ENCODE data around the gene CA7. TPM values are rescaled to one million over a fixed set of nuclear protein-coding genes. Genes with fewer than 3 reads are reported as not detected.

CA7 gene
- not detected for total RNA-seq
- 10 to 100 TPM in 1 of 2 donors, not detected in 1; 12.8 TPM for polyA plus RNA-seq
- long read RNA-seq, donor 1, result 0 reads
- long read RNA-seq, donor 2, partial matches to known transcripts, result 0 of 1 reads
- long read RNA-seq, donor 2, other reads (novel, unspliced or antisense), result 1 of 1 reads

- Histone ChIP-seq H3K36me3 (ENCODE audit: control insufficient read depth in 1 of 2, insufficient read depth in 2 of 2, low read length in 1 of 2) (no peaks in the 10 kb centered on the region), H3K9me3 (ENCODE audit: control insufficient read depth, low read length) (no peaks in the 10 kb centered on the region), H3K4me1 (ENCODE audit: control insufficient read depth in 1 of 2, insufficient read depth in 2 of 2, low read length in 2 of 2) (no peaks in the 10 kb centered on the region), H3K27ac (ENCODE audit: low read depth in 1 of 2, low read length in 2 of 2) (no peak within 1 kb of the TSS), H3K27me3 (ENCODE audit: control insufficient read depth in 1 of 2, insufficient read depth in 2 of 2, low read length in 1 of 2) (no peaks in the 10 kb centered on the region), H3K4me3 (ENCODE audit: low read length in 2 of 2) (peak within 1 kb of the TSS; percentile 3 to 18)
- 1% methylated on average over 68 to 79 of the region's 79 CpGs for WGBS, 2 donors
- DNase-seq (no peak), ATAC-seq (ENCODE audit: low FRiP score) (no peak)
- intact Hi-C loops (cut with DNase I), result no loop called here
Measured at GRCh38 chr16:66844342-66845079, at the start of gene CA7. CA7 (plus strand) TSS chr16:66844414; CDS start chr16:66844488, 74 bp downstream.

GRCh38 chr16:66798161-66798560, 46.1 kb upstream of the CA7 start:
- H3K9me3 ChIP-seq (ENCODE audit: control insufficient read depth, low read length), result no peaks in the 10 kb centered on the region
- no peaks in the 10 kb centered on the region for H3K4me1 ChIP-seq (ENCODE audit: control insufficient read depth in 1 of 2, insufficient read depth in 2 of 2, low read length in 2 of 2)
- peaks cover 0 to 2% of the 10 kb centered on the region in 2 donors for H3K36me3 ChIP-seq (ENCODE audit: control insufficient read depth in 1 of 2, insufficient read depth in 2 of 2, low read length in 1 of 2)
- H3K27me3 ChIP-seq (ENCODE audit: control insufficient read depth in 1 of 2, insufficient read depth in 2 of 2, low read length in 1 of 2), result no peaks in the 10 kb centered on the region
- 6 to 13% methylated on average over 2 of the region's 2 CpGs for WGBS, 2 donors
- intact Hi-C loops (cut with DNase I), result no loop called here
- no peak overlapping the region for H3K4me3 ChIP-seq (ENCODE audit: low read length in 2 of 2)
- ATAC-seq (ENCODE audit: low FRiP score) (no peak), DNase-seq (no peak)
- H3K27ac ChIP-seq (ENCODE audit: low read depth in 1 of 2, low read length in 2 of 2), result no peak overlapping the region

- Histone ChIP-seq H3K4me1 (ENCODE audit: control insufficient read depth in 1 of 2, insufficient read depth in 2 of 2, low read length in 2 of 2) (no peaks in the 10 kb centered on the region), H3K9me3 (ENCODE audit: control insufficient read depth, low read length) (no peaks in the 10 kb centered on the region), H3K27ac (ENCODE audit: low read depth in 1 of 2, low read length in 2 of 2) (no peak overlapping the region), H3K4me3 (ENCODE audit: low read length in 2 of 2) (no peak overlapping the region), H3K27me3 (ENCODE audit: control insufficient read depth in 1 of 2, insufficient read depth in 2 of 2, low read length in 1 of 2) (no peaks in the 10 kb centered on the region), H3K36me3 (ENCODE audit: control insufficient read depth in 1 of 2, insufficient read depth in 2 of 2, low read length in 1 of 2) (peaks cover 2 to 3% of the 10 kb centered on the region in 2 donors)
- WGBS, 2 donors, result 89 to 92% methylated on average over 19 of the region's 19 CpGs
- ATAC-seq (ENCODE audit: low FRiP score) (peak; percentile 48), DNase-seq (no peak)
- intact Hi-C loops (cut with DNase I), result no loop called here
Measured at GRCh38 chr16:66800856-66801255, 43.4 kb upstream of the CA7 start.

GRCh38 chr16:66801320-66802105, 42.7 kb upstream of the CA7 start, which contains the start of gene TERB1:
TERB1 (minus strand) TSS chr16:66801584; CDS start chr16:66796798, 4,786 bp downstream.
- DNase-seq (no peak), ATAC-seq (ENCODE audit: low FRiP score) (peak; percentile 29)
- Histone ChIP-seq H3K36me3 (ENCODE audit: control insufficient read depth in 1 of 2, insufficient read depth in 2 of 2, low read length in 1 of 2) (peaks cover 2 to 3% of the 10 kb centered on the region in 2 donors), H3K4me3 (ENCODE audit: low read length in 2 of 2) (no peak within 1 kb of the TSS), H3K4me1 (ENCODE audit: control insufficient read depth in 1 of 2, insufficient read depth in 2 of 2, low read length in 2 of 2) (no peaks in the 10 kb centered on the region), H3K27ac (ENCODE audit: low read depth in 1 of 2, low read length in 2 of 2) (no peak within 1 kb of the TSS), H3K27me3 (ENCODE audit: control insufficient read depth in 1 of 2, insufficient read depth in 2 of 2, low read length in 1 of 2) (no peaks in the 10 kb centered on the region), H3K9me3 (ENCODE audit: control insufficient read depth, low read length) (no peaks in the 10 kb centered on the region)
- 83 to 87% methylated on average over 56 of the region's 56 CpGs for WGBS, 2 donors
- intact Hi-C loops (cut with DNase I), result no loop called here

- DNase-seq (no peak), ATAC-seq (ENCODE audit: low FRiP score) (no peak)
- Histone ChIP-seq H3K4me1 (ENCODE audit: control insufficient read depth in 1 of 2, insufficient read depth in 2 of 2, low read length in 2 of 2) (no peaks in the 10 kb centered on the region), H3K36me3 (ENCODE audit: control insufficient read depth in 1 of 2, insufficient read depth in 2 of 2, low read length in 1 of 2) (peaks cover 5% of the 10 kb centered on the region in 2 donors), H3K9me3 (ENCODE audit: control insufficient read depth, low read length) (no peaks in the 10 kb centered on the region), H3K27me3 (ENCODE audit: control insufficient read depth in 1 of 2, insufficient read depth in 2 of 2, low read length in 1 of 2) (no peaks in the 10 kb centered on the region), H3K27ac (ENCODE audit: low read depth in 1 of 2, low read length in 2 of 2) (no peak overlapping the region), H3K4me3 (ENCODE audit: low read length in 2 of 2) (no peak overlapping the region)
- intact Hi-C loops (cut with DNase I), result no loop called here
- 89 to 91% methylated on average over 5 of the region's 5 CpGs for WGBS, 2 donors
Measured at GRCh38 chr16:66802159-66802558, 42.1 kb upstream of the CA7 start.

GRCh38 chr16:66809765-66810164, 34.4 kb upstream of the CA7 start:
- H3K36me3 ChIP-seq (ENCODE audit: control insufficient read depth in 1 of 2, insufficient read depth in 2 of 2, low read length in 1 of 2), result peaks cover 5 to 10% of the 10 kb centered on the region in 2 donors
- intact Hi-C loops (cut with DNase I), result no loop called here
- ATAC-seq (ENCODE audit: low FRiP score) (no peak), DNase-seq (no peak)
- no peaks in the 10 kb centered on the region for H3K27me3 ChIP-seq (ENCODE audit: control insufficient read depth in 1 of 2, insufficient read depth in 2 of 2, low read length in 1 of 2)
- H3K4me3 ChIP-seq (ENCODE audit: low read length in 2 of 2), result no peak overlapping the region
- no peak overlapping the region for H3K27ac ChIP-seq (ENCODE audit: low read depth in 1 of 2, low read length in 2 of 2)
- WGBS, 2 donors, result 84 to 91% methylated on average over 4 of the region's 4 CpGs
- H3K9me3 ChIP-seq (ENCODE audit: control insufficient read depth, low read length), result no peaks in the 10 kb centered on the region
- no peaks in the 10 kb centered on the region for H3K4me1 ChIP-seq (ENCODE audit: control insufficient read depth in 1 of 2, insufficient read depth in 2 of 2, low read length in 2 of 2)

GRCh38 chr16:66810391-66810790, 33.8 kb upstream of the CA7 start:
- no peaks in the 10 kb centered on the region for H3K27me3 ChIP-seq (ENCODE audit: control insufficient read depth in 1 of 2, insufficient read depth in 2 of 2, low read length in 1 of 2)
- peaks cover 5 to 10% of the 10 kb centered on the region in 2 donors for H3K36me3 ChIP-seq (ENCODE audit: control insufficient read depth in 1 of 2, insufficient read depth in 2 of 2, low read length in 1 of 2)
- WGBS, 2 donors, result 93 to 94% methylated on average over 4 of the region's 4 CpGs
- H3K27ac ChIP-seq (ENCODE audit: low read depth in 1 of 2, low read length in 2 of 2), result no peak overlapping the region
- no peak for DNase-seq
- H3K4me3 ChIP-seq (ENCODE audit: low read length in 2 of 2), result no peak overlapping the region
- ATAC-seq (ENCODE audit: low FRiP score), result no peak
- no peaks in the 10 kb centered on the region for H3K4me1 ChIP-seq (ENCODE audit: control insufficient read depth in 1 of 2, insufficient read depth in 2 of 2, low read length in 2 of 2)
- H3K9me3 ChIP-seq (ENCODE audit: control insufficient read depth, low read length), result no peaks in the 10 kb centered on the region
- intact Hi-C loops (cut with DNase I), result no loop called here

GRCh38 chr16:66811043-66811442, 33.2 kb upstream of the CA7 start:
- DNase-seq, result no peak
- 95 to 96% methylated on average over 7 of the region's 7 CpGs for WGBS, 2 donors
- no peak overlapping the region for H3K27ac ChIP-seq (ENCODE audit: low read depth in 1 of 2, low read length in 2 of 2)
- no peak overlapping the region for H3K4me3 ChIP-seq (ENCODE audit: low read length in 2 of 2)
- intact Hi-C loops (cut with DNase I), result no loop called here
- H3K4me1 ChIP-seq (ENCODE audit: control insufficient read depth in 1 of 2, insufficient read depth in 2 of 2, low read length in 2 of 2), result no peaks in the 10 kb centered on the region
- peaks cover 5 to 13% of the 10 kb centered on the region in 2 donors for H3K36me3 ChIP-seq (ENCODE audit: control insufficient read depth in 1 of 2, insufficient read depth in 2 of 2, low read length in 1 of 2)
- ATAC-seq (ENCODE audit: low FRiP score), result no peak
- H3K27me3 ChIP-seq (ENCODE audit: control insufficient read depth in 1 of 2, insufficient read depth in 2 of 2, low read length in 1 of 2), result no peaks in the 10 kb centered on the region
- H3K9me3 ChIP-seq (ENCODE audit: control insufficient read depth, low read length), result no peaks in the 10 kb centered on the region

All from aorta (tissue), 5 donors.